Fibroblast of pulmonary artery (primary cell): ENCODE measurements around the gene TNK2.
"Not testable (repeated sequence)": the region's sequence is repeated elsewhere in the genome, so short reads cannot be mapped to it uniquely, and the experiment has no call there.

Source experiments
- DNase-seq: peaks from one replicate; pipeline ENCODE4 v3.0.0-alpha.2; 2010; ENCODE audit warnings: low read depth
- H3K4me3 ChIP-seq: replicated peaks from 2 replicates; pipeline ENCODE4 v1.5.1; 2011; ENCODE audit warnings: low read depth, mild to moderate bottlenecking, control low read depth, low read length, moderate library complexity
- TF ChIP-seq, protein P1 (sequence below): IDR thresholded peaks from 2 replicates; pipeline ENCODE4 v1.5.1; 2011; ENCODE audit warnings: mild to moderate bottlenecking, control low read depth, low read length, inconsistent platforms; ENCODE audit errors: missing control alignments

Gene TNK2

DNA sequence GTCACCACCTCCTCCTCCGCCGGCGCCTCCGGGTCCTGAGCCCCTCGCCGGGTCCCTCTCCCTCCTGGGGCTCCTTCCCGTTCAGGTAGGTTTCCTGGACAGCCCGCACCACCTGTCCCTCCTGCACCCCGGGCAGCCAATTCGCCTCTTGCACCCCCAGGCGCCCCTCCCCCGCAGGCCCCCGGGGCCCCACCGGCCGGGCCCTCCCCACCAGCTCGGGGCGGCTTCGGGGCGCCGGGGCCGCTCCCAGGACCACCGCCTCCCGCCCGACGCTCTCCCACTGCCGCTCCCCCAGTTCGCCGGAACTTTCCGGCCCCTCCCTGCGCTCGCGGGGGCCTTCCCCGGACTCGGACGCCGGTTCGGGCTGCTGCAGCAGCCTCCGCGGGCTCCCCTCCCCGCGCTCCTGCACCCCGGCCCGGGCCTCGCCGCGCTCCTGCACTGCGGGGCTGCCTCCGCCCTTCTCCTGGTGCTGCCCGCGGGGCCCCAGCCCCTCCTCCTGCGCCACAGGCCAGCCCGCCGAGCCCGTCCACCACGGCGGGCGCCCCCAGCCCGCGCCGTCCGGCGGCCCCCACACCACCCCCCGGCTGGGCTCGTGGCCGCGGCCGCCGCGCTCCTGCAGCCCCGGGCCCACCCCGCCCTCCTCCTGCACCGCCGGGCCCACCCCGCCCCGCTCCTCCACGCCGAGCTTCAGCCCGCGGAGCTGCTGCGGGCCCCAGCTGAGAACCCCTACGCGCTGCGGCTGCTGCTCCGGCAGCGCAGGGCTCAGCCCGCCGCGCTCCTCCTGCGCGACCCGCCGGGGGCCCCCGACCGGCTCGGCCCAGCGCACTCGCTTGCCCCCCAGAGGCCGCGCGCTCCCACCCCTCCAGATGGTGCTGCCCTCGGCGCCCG is 587 bp upstream of the TNK2 start:
- DNase-seq: no peak
- peak overlapping the region; percentile 54 for H3K4me3 ChIP-seq
- TF ChIP-seq, protein P1, sequence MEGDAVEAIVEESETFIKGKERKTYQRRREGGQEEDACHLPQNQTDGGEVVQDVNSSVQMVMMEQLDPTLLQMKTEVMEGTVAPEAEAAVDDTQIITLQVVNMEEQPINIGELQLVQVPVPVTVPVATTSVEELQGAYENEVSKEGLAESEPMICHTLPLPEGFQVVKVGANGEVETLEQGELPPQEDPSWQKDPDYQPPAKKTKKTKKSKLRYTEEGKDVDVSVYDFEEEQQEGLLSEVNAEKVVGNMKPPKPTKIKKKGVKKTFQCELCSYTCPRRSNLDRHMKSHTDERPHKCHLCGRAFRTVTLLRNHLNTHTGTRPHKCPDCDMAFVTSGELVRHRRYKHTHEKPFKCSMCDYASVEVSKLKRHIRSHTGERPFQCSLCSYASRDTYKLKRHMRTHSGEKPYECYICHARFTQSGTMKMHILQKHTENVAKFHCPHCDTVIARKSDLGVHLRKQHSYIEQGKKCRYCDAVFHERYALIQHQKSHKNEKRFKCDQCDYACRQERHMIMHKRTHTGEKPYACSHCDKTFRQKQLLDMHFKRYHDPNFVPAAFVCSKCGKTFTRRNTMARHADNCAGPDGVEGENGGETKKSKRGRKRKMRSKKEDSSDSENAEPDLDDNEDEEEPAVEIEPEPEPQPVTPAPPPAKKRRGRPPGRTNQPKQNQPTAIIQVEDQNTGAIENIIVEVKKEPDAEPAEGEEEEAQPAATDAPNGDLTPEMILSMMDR: no peak

DNA sequence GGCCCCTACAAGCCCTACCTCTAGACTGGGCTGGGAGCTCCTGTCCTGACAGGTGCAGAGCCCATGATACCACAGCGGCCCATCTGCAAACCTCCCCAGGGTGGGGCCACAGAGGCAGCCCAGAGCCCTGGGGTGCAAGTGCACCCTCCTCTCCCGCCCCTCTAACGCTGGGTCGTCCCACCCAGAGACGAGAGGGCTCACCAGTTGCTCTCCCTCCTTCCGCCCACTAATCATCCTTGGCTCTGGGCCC is 742 bp downstream of the TNK2 start:
- DNase-seq: no peak
- TF ChIP-seq, protein P1: no peak
- peak overlapping the region; percentile 54 for H3K4me3 ChIP-seq

GRCh38 chr3:195906865-195907683 is 1.3 kb downstream of the TNK2 start:
- TF ChIP-seq, protein P1: no peak
- H3K4me3 ChIP-seq: no peak overlapping the region
- DNase-seq: no peak

DNA sequence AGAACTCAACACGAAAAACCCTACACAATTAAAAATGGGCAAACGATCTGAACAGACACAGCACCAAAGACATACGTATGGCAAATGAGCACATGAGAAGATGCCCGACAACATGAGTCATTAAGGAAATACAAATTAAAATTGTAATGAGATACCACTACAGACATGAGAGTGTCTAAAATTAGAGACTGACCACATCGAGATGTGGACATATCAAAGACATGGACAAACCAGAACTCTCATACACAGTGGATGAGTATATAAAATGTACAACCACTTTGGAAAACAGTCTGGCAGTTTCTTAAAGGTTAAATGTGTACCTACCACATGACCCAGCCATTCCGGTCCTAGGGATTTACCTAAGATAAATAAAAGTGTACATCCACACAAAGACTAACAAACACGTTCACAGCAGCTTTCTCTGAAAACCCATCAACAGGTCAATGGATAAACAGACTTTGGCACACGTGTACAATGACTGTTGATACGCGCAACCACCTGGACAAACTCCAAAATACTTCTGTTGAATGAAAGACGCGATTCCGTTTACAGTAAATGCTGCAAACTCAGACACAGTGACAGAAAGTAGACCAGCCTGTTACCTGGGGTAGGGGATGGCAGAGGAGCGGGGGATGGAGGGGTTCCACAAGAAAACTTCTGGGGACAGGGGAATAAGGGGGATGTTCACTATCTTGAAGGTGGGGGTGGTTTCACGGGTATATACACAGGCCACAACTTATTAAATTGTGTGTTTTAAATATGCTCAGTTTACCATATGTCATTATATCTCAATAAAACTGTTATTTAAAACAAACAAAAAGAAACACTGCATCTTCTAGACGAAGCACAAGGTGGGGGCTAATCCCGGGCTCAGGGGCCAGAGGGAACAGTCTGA is 2.1 kb downstream of the TNK2 start:
- DNase-seq: no peak
- TF ChIP-seq, protein P1: no peak
- no peak overlapping the region for H3K4me3 ChIP-seq

DNA sequence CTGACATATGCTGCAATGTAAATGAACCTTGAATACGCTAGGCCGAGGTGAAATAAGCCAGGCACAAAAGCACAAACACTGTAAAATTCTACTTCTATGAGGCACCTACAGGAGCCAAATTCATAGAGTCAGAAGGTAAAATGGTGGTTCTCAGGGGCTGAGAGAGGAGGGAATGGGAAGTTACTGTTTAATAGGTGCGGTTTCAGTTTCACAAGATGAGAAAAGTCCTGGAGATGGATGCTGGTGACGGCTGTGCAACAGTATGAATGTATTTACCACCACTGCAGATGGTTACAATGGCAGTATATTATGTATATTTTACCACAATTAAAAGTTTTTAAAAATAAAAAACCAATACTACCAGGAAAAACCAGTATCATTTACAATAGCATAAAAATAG is 4.0 kb downstream of the TNK2 start:
- no peak overlapping the region for H3K4me3 ChIP-seq
- DNase-seq: no peak
- TF ChIP-seq, protein P1: no peak

DNA sequence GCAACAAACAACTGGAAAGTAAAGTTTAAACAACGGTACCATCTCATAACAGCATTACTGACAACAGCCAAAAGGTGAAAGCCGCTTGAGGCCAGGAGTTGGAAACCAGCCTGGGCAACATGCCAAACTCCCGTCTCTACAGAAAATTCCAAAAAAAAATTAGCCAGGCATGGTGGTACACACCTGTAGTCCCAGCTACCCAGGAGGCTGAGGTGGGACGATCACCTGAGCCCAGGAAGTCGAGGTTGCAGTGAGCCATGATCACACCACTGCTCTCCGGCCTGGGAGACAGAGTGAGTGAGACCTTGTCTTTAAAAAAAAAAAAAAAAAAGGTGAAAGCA is 4.4 kb downstream of the TNK2 start:
- TF ChIP-seq, protein P1: no peak
- DNase-seq: no peak
- H3K4me3 ChIP-seq: no peak overlapping the region

DNA sequence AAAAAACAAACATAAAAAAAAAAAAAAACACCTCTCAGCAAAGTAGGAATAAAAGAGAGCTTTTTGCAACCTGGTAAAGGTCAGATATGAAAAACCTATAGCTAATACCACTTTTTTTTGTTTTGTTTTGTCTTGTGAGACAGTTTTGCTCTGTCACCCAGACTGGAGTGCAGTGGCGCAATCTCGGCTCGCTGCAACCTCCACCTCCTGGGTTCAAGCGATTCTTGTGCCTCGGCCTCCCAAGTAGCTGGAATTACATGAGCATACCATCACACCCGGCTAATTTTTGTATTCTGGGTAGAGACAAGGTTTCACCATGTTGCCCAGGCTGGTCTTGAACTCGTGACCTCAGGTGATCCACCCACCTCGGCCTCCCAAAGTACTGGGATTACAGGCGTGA is 5.7 kb downstream of the TNK2 start:
- not testable (repeated sequence) for H3K4me3 ChIP-seq

GRCh38 chr3:195901836-195902585 is 6.3 kb downstream of the TNK2 start:
- not testable (repeated sequence) for H3K4me3 ChIP-seq

More for the DNA sequence above, 5.7 kb downstream of the TNK2 start:
- DNase-seq: not testable (repeated sequence)

More at GRCh38 chr3:195901836-195902585, 6.3 kb downstream of the TNK2 start:
- DNase-seq: not testable (repeated sequence)
